Caco-2 (cell line): ENCODE data around the gene RPS6KA4. TPM values are rescaled to one million over a fixed set of nuclear protein-coding genes. Genes with fewer than 3 reads are reported as not detected.

Experiments used
- BruUV-seq: library from RNA; stranded (reverse); fragments of 400-500 nt; replicated peaks from 2 replicates; lab custom pipeline; 2021; lab: Mats Ljungman, UMichigan
- CTCF ChIA-PET: fragments of 300-600 bp; sonication (Branson Sonifier 250); formaldehyde crosslinking; loops from one replicate; lab custom pipeline; 2022; ENCODE audit warnings: antibody characterized with exemption; lab: Charles Lee
- POLR2A ChIA-PET: fragments of 300-600 bp; sonication (Branson Sonifier 250); formaldehyde crosslinking; loops from one replicate; lab custom pipeline; 2022; ENCODE audit warnings: antibody characterized with exemption; lab: Charles Lee
- DNase-seq, 2 experiments: peaks; one replicate each; pipeline versions ENCODE4 v3.0.0 to v3.0.0-alpha.2; 2020 to 2022
- H3K27me3 ChIP-seq: replicated peaks from 2 replicates; pipeline ENCODE4 v1.6.0; 2011; ENCODE audit warnings: low read length; ENCODE audit not compliant: control insufficient read depth, insufficient read depth
- H3K36me3 ChIP-seq: 2 replicates; pipeline ENCODE4 v1.5.1; 2011; ENCODE audit warnings: low read length; ENCODE audit not compliant: control insufficient read depth, insufficient read depth
- H3K4me1 ChIP-seq: fragments of 250-450 bp; sonication (Bioruptor Pico); 2 replicates; pipeline ENCODE4 v1.5.1; 2020; ENCODE audit warnings: mild to moderate bottlenecking
- H3K4me3 ChIP-seq: 2 replicates; pipeline ENCODE4 v1.5.1; 2011; ENCODE audit warnings: low read depth, mild to moderate bottlenecking, control low read depth, low read length
- H3K9me3 ChIP-seq: fragments of 250-450 bp; sonication (Bioruptor Pico); 2 replicates; pipeline ENCODE4 v1.5.1; 2020; ENCODE audit warnings: mild to moderate bottlenecking, moderate library complexity
- H3K27ac Mint-ChIP-seq: one replicate; pipeline ENCODE4 v1.8.0; 2022; ENCODE audit warnings: mixed read lengths; ENCODE audit not compliant: unreplicated experiment
- H3K27me3 Mint-ChIP-seq: one replicate; pipeline ENCODE4 v1.8.0; 2022; ENCODE audit warnings: mixed read lengths; ENCODE audit not compliant: insufficient read depth, unreplicated experiment
- H3K36me3 Mint-ChIP-seq: one replicate; pipeline ENCODE4 v1.8.0; 2022; ENCODE audit warnings: mild to moderate bottlenecking, mixed read lengths; ENCODE audit not compliant: insufficient read depth, unreplicated experiment
- H3K4me1 Mint-ChIP-seq: one replicate; pipeline ENCODE4 v1.8.0; 2022; ENCODE audit warnings: low read depth, mixed read lengths; ENCODE audit not compliant: unreplicated experiment
- H3K4me3 Mint-ChIP-seq: one replicate; pipeline ENCODE4 v1.8.0; 2022; ENCODE audit warnings: mild to moderate bottlenecking, moderate library complexity, mixed read lengths; ENCODE audit not compliant: unreplicated experiment
- H3K9me3 Mint-ChIP-seq: one replicate; pipeline ENCODE4 v1.8.0; 2022; ENCODE audit warnings: mixed read lengths; ENCODE audit not compliant: unreplicated experiment
- intact Hi-C: fragments of 100-400 bp; cut with micrococcal nuclease; formaldehyde crosslinking; loops from one replicate; pipeline ENCODE4 v1.10.0; 2022; ENCODE audit not compliant: unreplicated experiment
- total RNA-seq: library from RNA; stranded (reverse); gene quantifications from 2 replicates; pipeline ENCODE4 v1.2.3, GENCODE V29; 2022
- TF ChIP-seq, protein P1 (sequence below), 2 experiments: fragments of 200-600 bp in 1 of 2; IDR thresholded peaks; 1 replicate in 1 of 2; 2 replicates in 1 of 2; pipeline versions ENCODE4 v1.5.1 to v1.8.0; 2011 to 2022; ENCODE audit warnings: antibody characterized with exemption in 1 of 2, control low read depth in 1 of 2, inconsistent platforms in 1 of 2, low read depth in 1 of 2, low read length in 1 of 2, mild to moderate bottlenecking in 1 of 2, moderate library complexity in 1 of 2; ENCODE audit not compliant: insufficient read depth in 1 of 2, severe bottlenecking in 1 of 2, unreplicated experiment in 1 of 2

RPS6KA4 gene
- total RNA-seq, 1 experiment from 2014 or later = 95.7 TPM

- ChIA-PET POLR2A (interaction anchor here (2.8 kb wide), 1 partner anchor 41 kb away, joined by 18 read pairs; the partner anchor contains the start of genes PRDX5 and TRMT112), CTCF (interaction anchor here (0.5 to 6.1 kb wide), 4 partner anchors 27 to 58 kb away, joined by 3 to 274 read pairs (median 4); partner anchors contain the start of genes PRDX5 and TRMT112)
- peaks cover 41% of the 10 kb centered on the region for H3K36me3 Mint-ChIP-seq
- peaks cover 7% of the 10 kb centered on the region for H3K36me3 ChIP-seq
- intact Hi-C loops = loop anchor here (1.0 to 10.0 kb wide), 4 partner anchors 48 to 296 kb away; no protein-coding TSS in a partner anchor
- TF ChIP-seq, protein P1, sequence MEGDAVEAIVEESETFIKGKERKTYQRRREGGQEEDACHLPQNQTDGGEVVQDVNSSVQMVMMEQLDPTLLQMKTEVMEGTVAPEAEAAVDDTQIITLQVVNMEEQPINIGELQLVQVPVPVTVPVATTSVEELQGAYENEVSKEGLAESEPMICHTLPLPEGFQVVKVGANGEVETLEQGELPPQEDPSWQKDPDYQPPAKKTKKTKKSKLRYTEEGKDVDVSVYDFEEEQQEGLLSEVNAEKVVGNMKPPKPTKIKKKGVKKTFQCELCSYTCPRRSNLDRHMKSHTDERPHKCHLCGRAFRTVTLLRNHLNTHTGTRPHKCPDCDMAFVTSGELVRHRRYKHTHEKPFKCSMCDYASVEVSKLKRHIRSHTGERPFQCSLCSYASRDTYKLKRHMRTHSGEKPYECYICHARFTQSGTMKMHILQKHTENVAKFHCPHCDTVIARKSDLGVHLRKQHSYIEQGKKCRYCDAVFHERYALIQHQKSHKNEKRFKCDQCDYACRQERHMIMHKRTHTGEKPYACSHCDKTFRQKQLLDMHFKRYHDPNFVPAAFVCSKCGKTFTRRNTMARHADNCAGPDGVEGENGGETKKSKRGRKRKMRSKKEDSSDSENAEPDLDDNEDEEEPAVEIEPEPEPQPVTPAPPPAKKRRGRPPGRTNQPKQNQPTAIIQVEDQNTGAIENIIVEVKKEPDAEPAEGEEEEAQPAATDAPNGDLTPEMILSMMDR (IDR thresholded peaks at IDR 0.05; ENCODE audit: insufficient read depth in 1 of 2, low read depth in 1 of 2, low read length in 1 of 2, severe bottlenecking in 1 of 2, unreplicated experiment in 1 of 2) = no peak
- TSS peak; percentile 80 for BruUV-seq
- no peaks in the 10 kb centered on the region for H3K27me3 Mint-ChIP-seq
- H3K4me1 ChIP-seq = peaks cover 46% of the 10 kb centered on the region
- no peaks in the 10 kb centered on the region for H3K9me3 ChIP-seq
- peak overlapping the region; percentile 99 for H3K4me3 Mint-ChIP-seq
- no peaks in the 10 kb centered on the region for H3K27me3 ChIP-seq
- H3K27ac Mint-ChIP-seq = peak overlapping the region; percentile 86
- H3K9me3 Mint-ChIP-seq = no peaks in the 10 kb centered on the region
- no peak for DNase-seq
- peaks cover 29% of the 10 kb centered on the region for H3K4me1 Mint-ChIP-seq
- H3K4me3 ChIP-seq = peak overlapping the region; percentile 99
Observed at GRCh38 chr11:64358536-64358906, 441 bp upstream of the RPS6KA4 start.

- TF ChIP-seq, protein P1 (IDR thresholded peaks at IDR 0.05; ENCODE audit: insufficient read depth in 1 of 2, low read depth in 1 of 2, low read length in 1 of 2, severe bottlenecking in 1 of 2, unreplicated experiment in 1 of 2) = no peak
- peak overlapping the region; percentile 99 for H3K4me3 ChIP-seq
- no TSS peak for BruUV-seq
- no peak for DNase-seq
- no peaks in the 10 kb centered on the region for H3K27me3 ChIP-seq
- H3K9me3 ChIP-seq = no peaks in the 10 kb centered on the region
- peak overlapping the region; percentile 99 for H3K4me3 Mint-ChIP-seq
- H3K4me1 ChIP-seq = peaks cover 46% of the 10 kb centered on the region
- no peaks in the 10 kb centered on the region for H3K27me3 Mint-ChIP-seq
- peaks cover 55% of the 10 kb centered on the region for H3K36me3 Mint-ChIP-seq
- H3K36me3 ChIP-seq = peaks cover 7% of the 10 kb centered on the region
- H3K9me3 Mint-ChIP-seq = no peaks in the 10 kb centered on the region
- intact Hi-C loops = loop anchor here (2.0 to 10.0 kb wide), 3 partner anchors 88 to 295 kb away; no protein-coding TSS in a partner anchor
- ChIA-PET CTCF (interaction anchor here (0.6 to 2.2 kb wide), 6 partner anchors 13 to 109 kb away, joined by 3 to 8 read pairs (median 4); partner anchors contain the start of genes PRDX5 and TRMT112), POLR2A (interaction anchor here (0.6 to 1.2 kb wide), 3 partner anchors 42 to 387 kb away, joined by 3 to 7 read pairs (median 3); partner anchors contain the start of genes PRDX5 and TRMT112)
- H3K4me1 Mint-ChIP-seq = peaks cover 29% of the 10 kb centered on the region
- peak overlapping the region; percentile 86 for H3K27ac Mint-ChIP-seq
Observed at GRCh38 chr11:64359712-64360445, 917 bp downstream of the RPS6KA4 start.

DNA sequence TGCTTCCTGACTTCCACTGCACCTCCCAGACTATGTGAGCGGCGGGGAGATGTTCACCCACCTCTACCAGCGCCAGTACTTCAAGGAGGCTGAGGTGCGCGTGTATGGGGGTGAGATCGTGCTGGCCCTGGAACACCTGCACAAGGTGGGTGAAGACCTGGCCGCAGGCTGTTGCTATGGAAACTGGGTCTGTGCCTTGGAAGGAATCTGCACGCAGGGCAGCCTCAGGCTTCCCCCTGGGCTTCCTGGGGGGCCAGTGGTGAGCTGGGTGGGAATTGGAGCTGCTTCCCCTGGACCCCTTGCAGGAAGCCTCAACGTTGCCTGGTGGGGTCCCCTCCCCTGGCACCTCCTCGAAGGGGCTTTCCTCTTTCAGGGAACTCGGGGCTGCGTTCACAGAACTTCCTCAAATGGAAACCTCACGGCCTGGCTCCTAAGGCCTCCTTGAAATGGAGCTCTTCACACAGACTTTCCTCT lies 1.5 kb downstream of the RPS6KA4 start:
- Histone ChIP-seq H3K27me3 (no peaks in the 10 kb centered on the region), H3K36me3 (peaks cover 8% of the 10 kb centered on the region), H3K9me3 (no peaks in the 10 kb centered on the region), H3K4me1 (peaks cover 42% of the 10 kb centered on the region), H3K4me3 (no peak overlapping the region)
- POLR2A ChIA-PET = interaction anchor here (1.2 kb wide), 1 partner anchor 43 kb away, joined by 3 read pairs; the partner anchor contains the start of gene PRDX5
- Mint-ChIP-seq H3K4me1 (peaks cover 24% of the 10 kb centered on the region), H3K27me3 (no peaks in the 10 kb centered on the region), H3K9me3 (no peaks in the 10 kb centered on the region), H3K4me3 (peak overlapping the region; percentile 99), H3K27ac (peak overlapping the region; percentile 15), H3K36me3 (peaks cover 61% of the 10 kb centered on the region)
- BruUV-seq = no TSS peak
- intact Hi-C loops = no loop called here
- CTCF ChIA-PET = interaction anchor here (0.6 to 2.2 kb wide), 3 partner anchors 43 to 110 kb away, joined by 4 to 8 read pairs (median 6); partner anchors contain the start of genes PRDX5 and TRMT112
- TF ChIP-seq, protein P1 (IDR thresholded peaks at IDR 0.05; ENCODE audit: insufficient read depth in 1 of 2, low read depth in 1 of 2, low read length in 1 of 2, severe bottlenecking in 1 of 2, unreplicated experiment in 1 of 2) = no peak
- DNase-seq = no peak
